Stimulated activated CD4-positive, alpha-beta T cell treated with anti-CD3 and anti-CD28 coated beads, Interleukin-12 subunit alpha, Interleukin-12 subunit beta, amount 100 ng/mL, for 48 hours (primary cell): ENCODE results near the gene TBC1D16.

Source experiments
- DNase-seq, 3 donors: peaks; one replicate each; pipeline ENCODE4 v3.0.0-alpha.2; 2020; ENCODE audit warnings: low read depth in 2 of 3, low spot score in 1 of 3

Gene TBC1D16

DNA sequence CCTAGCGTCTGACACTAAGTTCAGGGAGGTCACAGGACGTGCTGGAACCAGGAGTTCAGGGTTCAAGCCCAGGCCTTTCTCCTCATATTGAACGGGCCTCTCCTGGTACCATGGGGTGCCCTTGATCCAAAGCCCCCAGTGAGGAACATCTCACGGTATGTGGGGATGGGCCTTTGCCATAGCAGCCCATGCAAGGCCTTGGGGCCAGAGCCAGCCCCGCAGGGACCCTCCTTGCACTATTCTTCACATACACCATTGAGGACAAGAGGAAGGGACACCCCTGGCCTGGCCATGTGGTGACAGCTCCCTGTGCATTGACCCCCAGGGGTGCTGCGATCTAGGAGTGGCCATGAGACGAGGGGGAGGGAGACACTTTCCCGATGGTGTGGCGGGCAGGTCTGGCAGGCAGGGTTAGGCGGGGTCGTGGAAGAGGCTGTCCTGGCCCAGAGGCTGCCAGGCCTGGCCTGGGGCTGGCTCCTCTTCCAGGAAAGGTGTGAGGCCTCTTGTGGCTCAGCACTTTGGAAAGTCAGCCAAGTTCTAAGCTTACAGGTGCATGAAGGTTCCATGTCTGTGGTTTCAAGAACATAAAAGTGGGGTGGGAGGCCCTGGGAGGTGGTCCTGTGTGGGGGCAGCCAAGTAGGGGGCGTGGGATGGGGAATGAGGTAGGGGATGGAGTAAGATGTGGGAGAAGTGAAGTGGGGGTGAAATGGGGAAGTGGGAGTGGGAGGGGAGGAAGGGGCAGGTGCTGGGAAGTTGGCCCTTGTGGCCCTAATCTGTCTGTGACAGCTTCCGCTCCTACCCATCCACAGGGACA, 107.8 kb downstream of the TBC1D16 start:
- no peak for DNase-seq

DNA sequence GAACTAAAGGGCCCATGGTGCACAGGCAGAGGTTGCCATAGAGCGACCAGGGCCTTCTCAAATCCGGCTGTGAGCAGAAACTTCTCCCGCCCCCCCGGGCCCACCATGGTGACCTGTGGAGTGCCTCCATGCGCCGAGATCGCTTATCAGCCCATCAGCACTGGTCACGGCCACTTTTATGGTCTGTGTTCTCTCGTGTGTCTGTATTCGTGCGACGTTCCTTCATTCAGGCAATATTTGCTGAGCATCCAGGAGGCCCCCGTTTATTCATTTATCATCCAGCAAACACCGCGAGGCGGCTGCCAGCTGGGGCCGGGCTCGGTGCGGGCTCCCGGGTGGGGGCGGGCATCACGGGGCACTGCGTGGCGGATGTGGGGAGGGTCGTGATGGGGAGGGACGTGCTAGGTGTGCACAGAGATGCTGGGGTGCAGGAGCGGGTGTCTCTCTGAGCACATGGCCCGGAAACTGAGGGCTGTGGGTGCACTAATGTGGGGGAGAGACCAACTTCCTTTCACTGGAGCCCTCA, 108.5 kb downstream of the TBC1D16 start:
- DNase-seq: no peak

DNA sequence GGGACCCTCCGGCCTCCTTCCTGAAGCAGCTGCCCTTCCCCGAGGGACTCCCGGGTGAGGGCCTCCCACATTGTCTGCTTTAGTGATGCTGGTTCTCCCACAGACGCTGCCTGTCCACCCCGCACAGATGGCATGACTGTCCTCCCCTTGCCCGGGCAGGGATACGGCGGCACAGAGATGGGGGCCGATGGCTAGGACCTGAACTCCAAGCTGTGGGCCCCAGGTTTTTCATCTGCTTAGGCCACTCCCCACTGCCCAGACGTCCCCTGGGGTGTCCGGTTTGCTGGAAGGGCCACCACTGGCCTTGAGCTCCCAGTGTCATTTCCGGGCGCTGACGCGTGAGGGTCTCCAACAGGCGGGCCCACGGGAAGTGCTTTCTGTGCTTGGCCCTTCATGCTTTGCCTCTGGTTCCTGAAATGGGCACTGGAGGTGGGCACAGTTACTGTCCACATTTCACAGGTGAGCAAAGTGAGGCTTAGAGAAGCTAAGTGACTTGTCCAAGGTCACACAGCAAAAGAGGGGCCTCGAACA, 109.0 kb downstream of the TBC1D16 start:
- DNase-seq: no peak

DNA sequence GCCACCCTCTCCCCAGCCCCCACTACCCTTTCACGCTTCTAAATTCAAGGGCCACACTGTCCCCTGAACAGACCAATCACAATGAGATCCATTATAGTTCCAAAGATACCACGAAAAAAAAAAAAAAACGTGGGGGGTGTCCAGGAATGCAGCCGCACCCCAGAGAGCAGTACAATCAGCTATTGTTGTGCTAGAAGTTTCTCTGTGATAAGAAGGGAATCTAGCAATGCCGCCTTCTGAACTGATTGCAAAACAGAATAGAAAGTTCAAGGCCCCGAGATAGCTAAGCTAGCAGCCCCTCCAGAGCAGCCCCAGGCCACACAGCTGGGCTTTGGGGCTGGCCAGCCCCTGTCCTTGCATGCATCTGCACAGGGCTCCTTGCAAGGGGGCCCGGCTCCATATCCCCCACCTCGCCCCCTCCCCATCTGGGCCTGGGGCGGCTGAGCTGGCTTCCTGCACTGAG, 109.5 kb downstream of the TBC1D16 start:
- no peak for DNase-seq

DNA sequence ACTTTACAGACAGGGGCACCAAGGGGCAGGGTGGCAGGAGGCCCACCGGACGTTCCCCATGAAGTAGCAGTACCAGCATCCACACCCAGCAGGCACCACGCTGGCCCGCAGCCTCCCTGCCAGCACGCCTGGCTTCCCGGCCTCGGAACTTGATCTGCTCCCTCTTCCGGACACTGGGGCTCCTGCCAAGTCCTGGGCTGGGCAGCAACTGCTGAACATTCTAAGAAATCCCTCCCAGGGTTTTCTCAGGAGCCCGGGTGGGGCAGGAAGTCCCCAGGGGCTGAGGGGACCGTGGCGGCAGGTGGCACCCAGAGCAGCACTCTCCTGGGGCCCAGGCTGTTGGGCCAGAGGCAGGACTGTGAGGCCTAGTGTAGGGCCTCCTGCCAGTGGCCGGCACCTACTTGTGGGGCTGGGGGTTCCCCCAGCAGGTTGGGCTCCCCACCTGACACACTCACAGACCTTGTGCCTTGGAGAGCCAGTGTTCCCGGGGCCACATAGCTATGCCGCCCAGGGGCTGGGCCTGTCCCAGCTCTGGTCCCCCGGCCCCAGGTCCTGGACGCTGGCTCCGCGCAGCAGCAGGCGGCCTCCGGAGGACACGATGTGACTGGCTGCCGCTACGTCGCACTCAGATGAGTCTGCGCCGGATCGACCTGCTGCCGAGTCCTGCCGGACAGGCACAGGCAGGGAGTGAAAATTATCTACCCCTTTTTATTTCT, 110.3 kb downstream of the TBC1D16 start:
- DNase-seq: no peak

DNA sequence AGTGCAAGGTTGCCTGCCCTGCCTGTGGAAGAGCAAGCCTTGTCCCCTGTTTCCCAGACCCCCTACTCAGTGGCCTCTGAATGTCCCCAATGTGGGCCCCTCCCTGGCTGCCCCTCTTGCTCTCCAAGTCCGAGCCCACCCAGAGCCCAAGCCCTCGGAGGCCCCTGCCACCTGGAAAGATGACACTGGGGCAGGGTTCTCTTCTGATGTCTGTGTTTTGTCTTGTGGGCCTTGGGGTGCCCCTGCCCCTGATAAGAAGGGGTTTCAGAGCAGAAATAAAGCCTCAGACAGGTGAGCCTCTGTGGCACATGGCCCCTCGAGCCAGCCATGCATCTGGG, 111.1 kb downstream of the TBC1D16 start:
- no peak for DNase-seq

DNA sequence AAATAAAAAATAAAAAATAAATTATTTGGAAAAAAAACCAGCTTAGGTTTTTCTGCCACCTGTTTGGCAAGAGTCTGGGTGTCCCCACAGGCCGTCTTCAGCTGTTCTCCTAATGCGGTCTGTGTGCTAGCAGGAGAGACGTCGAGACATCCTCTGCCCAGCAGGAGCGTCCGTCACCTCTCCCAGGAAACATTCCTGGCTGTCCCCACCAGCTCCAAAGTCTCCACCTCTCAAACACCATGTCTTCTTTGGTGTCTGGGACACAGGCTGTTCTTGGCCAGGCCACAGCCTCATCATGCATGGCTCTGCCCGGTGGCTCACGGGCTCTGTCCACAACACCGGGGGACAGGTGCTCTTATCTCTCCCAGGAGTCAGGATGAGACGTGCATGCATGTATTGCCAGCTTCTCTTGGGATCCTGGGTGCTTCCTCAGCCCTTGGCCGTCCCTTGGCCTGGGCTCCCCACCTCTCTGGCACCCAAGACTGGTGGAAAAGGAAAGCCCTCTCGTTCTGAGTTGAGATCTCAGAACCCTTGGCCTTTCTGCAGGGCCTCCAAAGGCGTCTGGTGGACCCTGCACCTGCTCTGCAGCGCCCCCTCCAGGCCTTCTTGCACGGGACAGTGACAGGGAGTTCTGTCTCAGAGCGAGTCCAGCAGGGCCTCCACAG, 111.6 kb downstream of the TBC1D16 start:
- DNase-seq: peak; percentile 35 to 47 (median 46)

DNA sequence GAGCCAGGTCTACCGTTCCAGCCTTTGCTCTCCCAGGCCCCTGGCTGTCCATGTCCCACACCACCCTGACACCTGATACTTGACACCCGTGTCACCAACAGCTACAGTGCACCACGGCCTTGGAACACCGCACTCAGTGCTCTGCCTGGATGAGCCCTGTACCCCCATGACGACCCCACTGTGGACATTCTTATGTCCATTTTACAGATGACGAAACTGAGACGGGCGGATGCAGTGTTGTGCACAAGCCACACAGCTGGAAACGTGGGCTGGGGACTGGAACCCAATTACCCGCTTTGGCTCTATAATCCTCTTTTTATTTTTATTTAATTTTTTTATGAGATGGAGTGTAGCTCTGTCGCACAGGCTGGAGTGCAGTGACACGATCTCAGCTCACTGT, 112.9 kb downstream of the TBC1D16 start:
- DNase-seq: no peak

DNA sequence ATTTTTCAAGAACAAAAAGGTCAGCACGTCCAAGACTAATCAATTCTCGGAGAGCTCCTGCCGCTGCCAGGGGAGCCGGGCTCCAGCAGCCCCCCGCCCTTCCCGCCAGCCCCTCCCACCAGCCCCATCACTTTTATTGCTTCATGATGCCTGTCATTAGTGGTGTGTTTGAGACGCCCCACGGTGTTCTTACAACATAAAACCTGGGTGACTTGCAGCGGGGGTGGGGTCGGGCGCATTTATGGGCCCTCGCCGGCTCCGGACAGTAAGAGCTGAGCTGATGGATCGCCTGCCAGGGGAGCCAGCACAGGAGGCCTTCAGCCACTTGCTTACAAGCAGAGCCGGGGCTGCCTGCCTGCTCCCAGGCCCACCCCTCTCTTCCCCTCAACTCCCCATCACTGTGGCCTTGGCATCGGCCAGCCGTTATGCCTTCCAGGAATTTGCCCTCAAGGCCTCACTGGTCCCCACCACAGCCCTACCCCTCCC, 113.5 kb downstream of the TBC1D16 start:
- no peak for DNase-seq

DNA sequence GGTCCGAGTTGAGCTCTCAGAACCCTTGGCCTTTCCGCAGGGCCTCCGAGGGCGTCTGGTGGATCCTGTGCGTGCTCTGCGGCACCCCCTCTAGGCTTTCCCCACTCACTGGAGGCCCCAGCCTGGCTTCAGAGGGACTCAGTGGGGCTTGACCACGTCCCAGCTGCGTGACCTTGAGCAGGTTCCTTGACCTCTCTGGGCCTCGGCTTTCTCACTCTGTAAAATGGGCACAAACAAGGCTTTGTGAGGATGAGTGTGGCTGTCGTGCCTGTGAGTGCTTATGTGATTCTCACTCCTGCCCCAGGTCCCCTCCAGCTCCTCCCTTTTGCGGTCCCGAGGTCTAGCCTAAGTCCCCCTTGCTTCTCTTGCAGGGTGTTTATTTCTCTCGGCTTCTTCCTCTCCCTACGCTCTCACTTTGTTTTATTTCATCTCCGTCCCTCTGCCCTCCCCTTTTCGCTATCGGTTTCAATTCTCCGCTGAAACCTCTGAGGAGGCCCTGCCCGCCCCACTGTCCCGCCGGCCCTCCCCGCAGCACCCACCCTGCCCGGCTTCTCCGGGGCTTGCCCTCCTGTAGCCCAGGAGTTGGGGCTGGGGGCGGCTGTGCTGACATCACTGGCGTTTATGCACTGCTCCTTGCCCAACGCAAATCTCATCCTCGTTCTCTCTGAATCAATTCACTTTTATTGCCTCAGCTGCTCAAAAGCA, 114.1 kb downstream of the TBC1D16 start:
- DNase-seq: no peak

DNA sequence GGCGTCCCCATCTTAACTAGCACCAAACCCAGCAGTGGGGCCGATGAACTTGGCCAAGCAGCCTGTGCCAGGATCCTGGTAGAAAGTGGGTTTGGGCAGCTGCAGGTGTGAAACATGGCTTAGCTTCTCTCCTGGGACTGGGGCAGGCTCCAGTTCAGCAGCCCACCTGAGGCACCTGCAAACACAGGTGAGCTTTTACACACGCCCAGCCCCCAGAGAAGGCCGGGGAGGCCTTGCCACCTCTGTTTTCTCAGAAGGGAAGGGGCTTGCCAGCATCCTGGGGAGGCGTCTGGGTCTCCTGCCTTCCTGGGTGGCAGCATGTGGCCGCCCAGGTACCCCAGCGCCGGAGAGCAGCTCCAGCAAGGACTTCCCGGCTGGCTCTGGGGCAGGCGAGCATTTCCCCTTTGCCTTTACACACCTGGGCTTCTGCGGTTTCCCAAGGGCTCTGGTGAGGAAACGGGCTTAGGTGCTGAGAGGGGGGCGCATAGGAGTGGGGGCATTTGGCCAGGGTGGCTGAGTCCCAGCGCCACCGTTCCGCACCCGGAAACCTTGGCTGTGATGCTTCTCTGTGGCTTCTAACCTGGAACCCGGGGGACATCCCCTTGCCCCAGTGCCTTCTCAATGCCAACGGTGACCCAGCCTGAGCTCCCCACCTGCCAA, 114.8 kb downstream of the TBC1D16 start:
- DNase-seq: no peak

DNA sequence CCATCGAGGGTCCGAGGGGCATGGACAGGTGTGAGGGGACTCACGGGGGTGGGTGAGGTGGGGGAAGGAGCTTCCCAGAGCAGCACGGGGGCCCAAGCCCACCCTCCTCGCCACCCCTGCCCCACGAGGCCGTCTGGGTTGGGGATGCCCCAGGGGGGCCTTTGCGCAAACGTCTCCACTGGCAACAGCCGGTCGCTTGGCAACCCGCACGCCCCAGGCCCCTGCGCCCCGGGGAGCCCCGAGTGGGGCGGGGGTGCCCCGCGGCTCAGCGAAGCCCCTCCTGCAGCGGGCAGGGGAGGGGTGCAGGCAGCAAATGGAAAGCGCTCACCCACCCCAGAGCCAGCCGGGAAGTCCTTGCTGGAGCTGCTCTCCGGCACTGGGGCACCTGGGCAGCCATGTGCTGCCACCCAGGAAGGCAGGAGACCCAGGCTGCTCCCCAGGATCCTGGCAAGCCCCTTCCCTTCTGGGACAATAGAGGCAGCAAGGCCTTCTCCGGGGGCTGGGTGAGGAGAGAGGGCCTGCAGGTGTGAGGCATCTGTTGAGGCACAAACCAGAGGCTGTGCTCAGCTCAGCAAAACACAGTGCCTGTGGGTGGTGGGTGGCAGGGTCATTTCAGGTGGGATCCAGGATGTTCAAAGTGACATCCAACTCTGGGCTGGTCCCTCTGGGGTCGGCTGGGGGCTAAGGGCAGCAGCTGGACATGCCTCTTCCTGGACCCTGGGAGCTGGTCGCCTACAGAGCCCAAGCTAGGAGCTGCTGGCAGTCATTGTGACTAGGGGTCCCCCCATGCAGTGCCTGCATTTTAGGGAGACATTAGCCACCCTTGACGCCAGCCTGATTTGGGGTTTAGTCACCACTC, 115.6 kb downstream of the TBC1D16 start:
- DNase-seq: no peak

DNA sequence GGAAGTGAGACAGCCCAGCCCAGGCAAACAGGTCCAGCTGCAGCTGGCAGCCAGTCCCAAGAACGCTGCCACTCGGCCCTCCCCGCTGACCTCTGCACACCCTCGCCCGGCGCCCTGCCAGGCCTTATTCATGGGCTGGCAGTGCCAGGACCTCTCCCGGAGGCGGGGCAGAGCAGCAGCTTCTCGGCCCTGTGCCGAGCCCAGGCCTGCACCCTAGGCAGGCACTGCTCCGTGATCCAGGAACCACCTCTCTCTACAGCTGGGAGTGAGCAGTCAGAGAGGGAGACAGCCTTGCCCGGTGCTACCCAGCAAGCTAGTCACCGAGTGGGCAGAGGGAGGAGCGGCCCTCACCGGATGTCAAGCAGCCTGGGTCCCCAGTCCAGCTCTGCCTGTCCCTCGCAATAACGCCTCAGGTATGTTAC, 116.5 kb downstream of the TBC1D16 start:
- DNase-seq: no peak

DNA sequence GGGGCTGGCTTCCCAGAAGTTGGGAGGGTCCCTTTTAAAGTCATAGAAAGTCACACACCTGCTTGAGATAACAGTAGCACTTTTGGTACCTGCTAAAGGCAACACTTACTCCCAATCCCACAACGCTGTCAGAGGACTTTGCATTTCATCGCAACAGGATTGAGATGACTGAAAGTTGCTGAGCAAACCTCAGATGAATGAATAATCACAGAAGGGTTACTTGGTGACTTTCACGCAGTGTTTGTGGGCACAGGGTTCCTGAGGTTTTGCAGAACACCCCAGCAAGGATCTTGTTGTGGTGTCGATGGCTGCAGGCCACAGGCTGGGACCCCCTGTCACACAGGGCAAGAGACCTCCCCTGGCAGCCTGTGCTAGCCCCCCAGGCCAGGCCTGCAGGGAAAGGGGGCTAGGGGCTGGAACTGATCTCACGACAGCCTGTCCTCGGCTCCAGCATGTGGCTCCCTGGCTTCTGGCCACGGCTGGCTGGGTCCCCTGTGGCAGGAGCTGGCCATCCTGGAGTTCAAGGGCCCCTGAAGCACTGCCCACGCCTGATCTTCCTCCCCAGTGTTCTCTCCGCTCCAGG, 117.0 kb downstream of the TBC1D16 start:
- no peak for DNase-seq

DNA sequence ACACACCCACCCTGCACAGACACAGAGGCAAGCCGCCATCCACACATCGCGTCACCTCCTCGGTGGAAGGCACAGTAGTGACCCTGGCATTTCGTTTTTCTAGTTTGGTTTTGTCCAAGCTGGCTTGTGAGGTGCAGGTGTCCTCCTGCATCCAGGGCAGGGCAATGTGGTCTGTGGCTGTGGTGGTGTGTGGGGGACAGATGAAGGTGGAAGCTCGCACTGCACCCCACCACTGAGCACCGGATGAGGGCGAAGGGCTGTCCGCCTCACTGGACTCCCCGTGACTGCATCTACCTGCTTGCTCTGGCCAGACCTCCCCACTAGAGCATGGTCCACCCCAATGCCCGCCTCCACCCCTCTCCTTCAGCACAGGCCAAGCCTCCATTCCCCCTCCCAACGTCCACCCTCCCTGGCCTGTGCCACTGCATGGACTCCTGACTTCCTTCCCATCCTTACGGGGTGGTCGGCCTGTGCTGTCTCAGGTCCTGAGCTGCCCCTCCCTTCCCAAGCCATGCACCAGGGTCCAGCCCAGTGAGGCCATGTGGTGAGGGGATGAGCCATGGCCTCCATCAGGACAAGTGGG, 117.7 kb downstream of the TBC1D16 start:
- DNase-seq: no peak

DNA sequence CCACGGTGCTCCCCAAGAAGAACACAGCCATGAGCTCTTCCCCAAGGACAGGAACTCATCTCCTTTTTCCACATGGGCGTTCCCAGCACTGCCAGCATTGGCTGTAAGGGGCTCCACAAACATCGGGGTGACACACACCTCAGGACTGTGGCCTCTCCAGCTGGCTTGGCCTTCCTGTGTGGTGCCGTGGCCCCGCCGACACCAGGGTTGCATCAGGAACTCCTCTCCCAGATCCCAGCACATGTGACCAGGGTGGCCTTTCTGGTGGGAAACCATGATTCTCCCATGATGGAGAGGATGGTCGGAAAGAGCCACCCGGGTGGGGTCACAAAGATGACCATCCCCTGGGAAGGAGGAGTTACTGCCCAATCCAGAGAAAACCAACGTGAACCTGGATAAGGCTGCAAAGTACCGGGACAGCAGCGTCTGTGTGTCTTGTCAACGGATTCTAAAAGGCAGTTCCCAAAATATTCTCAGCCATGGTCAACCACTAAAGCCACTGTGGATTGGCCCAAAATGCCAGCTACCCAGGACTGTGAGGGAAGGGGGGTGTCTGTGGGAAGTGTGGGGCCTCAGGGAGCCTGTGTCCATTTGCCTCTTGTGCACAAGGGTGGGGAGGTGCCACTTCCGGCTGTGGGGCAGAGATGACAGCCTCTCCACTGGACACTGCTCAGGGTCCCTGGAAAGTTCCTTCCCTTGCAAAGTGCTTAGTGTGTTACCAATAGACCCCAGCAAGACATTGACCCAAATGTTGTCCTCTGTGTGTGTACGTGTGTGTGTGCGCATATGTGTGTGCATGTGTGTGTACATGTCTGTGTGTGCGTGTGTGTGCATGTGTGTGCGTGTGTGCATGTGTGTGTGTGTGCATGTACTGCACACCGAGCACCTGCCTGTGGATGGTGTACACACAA, 118.4 kb downstream of the TBC1D16 start:
- no peak for DNase-seq

DNA sequence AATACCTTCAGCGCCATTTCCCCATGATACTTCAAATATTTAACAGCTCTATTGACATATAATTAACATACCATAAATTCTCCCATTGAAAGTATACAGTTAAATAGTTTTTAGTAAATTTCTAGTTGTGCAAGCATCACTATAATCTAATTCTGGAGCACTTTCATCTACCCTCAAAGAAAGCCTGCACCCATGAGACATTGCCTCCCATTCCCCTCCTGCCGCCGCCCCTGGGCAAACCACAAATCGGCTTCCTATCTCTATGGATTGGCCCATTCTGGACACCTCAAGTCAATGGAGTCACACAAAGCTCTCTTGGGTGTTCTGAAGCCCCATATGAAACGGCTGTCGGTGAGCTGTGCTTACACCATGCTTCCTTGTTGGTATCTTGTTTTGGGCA, 119.2 kb downstream of the TBC1D16 start:
- no peak for DNase-seq
